Measurements from ENCODE around the gene MET.

Gene MET

GRCh38 chr7:116787881-116788280 lies 115.9 kb downstream of the MET start:
- DNase-seq (ENCODE audit: low spot score): no peak
- no peak for TF ChIP-seq CTCF (IDR thresholded peaks at IDR 0.05; ENCODE audit: borderline replicate concordance, control extremely low read depth, extremely low read depth, insufficient read depth, missing control alignments)
- in situ Hi-C loops (cut with MboI; ENCODE audit: low sequenced_read_pairs, unreplicated experiment): loop anchor here (10.0 kb wide), 1 partner anchor 193 kb away; no protein-coding TSS in a partner anchor

- no peak for TF ChIP-seq CTCF (IDR thresholded peaks at IDR 0.05; ENCODE audit: borderline replicate concordance, control extremely low read depth, extremely low read depth, insufficient read depth, missing control alignments)
- in situ Hi-C loops (cut with MboI; ENCODE audit: low sequenced_read_pairs, unreplicated experiment): loop anchor here (10.0 kb wide), 1 partner anchor 194 kb away; no protein-coding TSS in a partner anchor
- no peak for DNase-seq (ENCODE audit: low spot score)
Observed at GRCh38 chr7:116788572-116789197, 116.7 kb downstream of the MET start.

- no peak for DNase-seq (ENCODE audit: low spot score)
- no peak for TF ChIP-seq CTCF (IDR thresholded peaks at IDR 0.05; ENCODE audit: borderline replicate concordance, control extremely low read depth, extremely low read depth, insufficient read depth, missing control alignments)
- in situ Hi-C loops (cut with MboI; ENCODE audit: low sequenced_read_pairs, unreplicated experiment): no loop called here
Observed at GRCh38 chr7:116790025-116790424, 118.0 kb downstream of the MET start.

- TF ChIP-seq CTCF (IDR thresholded peaks at IDR 0.05; ENCODE audit: borderline replicate concordance, control extremely low read depth, extremely low read depth, insufficient read depth, missing control alignments): no peak
- DNase-seq (ENCODE audit: low spot score): no peak
- in situ Hi-C loops (cut with MboI; ENCODE audit: low sequenced_read_pairs, unreplicated experiment): no loop called here
Observed at GRCh38 chr7:116792813-116793212, 120.8 kb downstream of the MET start.

- TF ChIP-seq CTCF (IDR thresholded peaks at IDR 0.05; ENCODE audit: borderline replicate concordance, control extremely low read depth, extremely low read depth, insufficient read depth, missing control alignments): no peak
- DNase-seq (ENCODE audit: low spot score): no peak
- in situ Hi-C loops (cut with MboI; ENCODE audit: low sequenced_read_pairs, unreplicated experiment): no loop called here
Observed at GRCh38 chr7:116793795-116794340, 121.9 kb downstream of the MET start.

GRCh38 chr7:116796471-116796870 lies 124.5 kb downstream of the MET start:
- no peak for TF ChIP-seq CTCF (IDR thresholded peaks at IDR 0.05; ENCODE audit: borderline replicate concordance, control extremely low read depth, extremely low read depth, insufficient read depth, missing control alignments)
- in situ Hi-C loops (cut with MboI; ENCODE audit: low sequenced_read_pairs, unreplicated experiment): no loop called here
- DNase-seq (ENCODE audit: low spot score): no peak
